HG02763 (cell line): ENCODE data around the gene MMEL1.

Source experiments
- ATAC-seq: cut with Tn5 transposase; IDR thresholded peaks from one replicate; pipeline ENCODE4 v1.9.1; 2021; ENCODE audit warnings: mild to moderate bottlenecking, moderate library complexity; ENCODE audit not compliant: unreplicated experiment

MMEL1 gene

DNA sequence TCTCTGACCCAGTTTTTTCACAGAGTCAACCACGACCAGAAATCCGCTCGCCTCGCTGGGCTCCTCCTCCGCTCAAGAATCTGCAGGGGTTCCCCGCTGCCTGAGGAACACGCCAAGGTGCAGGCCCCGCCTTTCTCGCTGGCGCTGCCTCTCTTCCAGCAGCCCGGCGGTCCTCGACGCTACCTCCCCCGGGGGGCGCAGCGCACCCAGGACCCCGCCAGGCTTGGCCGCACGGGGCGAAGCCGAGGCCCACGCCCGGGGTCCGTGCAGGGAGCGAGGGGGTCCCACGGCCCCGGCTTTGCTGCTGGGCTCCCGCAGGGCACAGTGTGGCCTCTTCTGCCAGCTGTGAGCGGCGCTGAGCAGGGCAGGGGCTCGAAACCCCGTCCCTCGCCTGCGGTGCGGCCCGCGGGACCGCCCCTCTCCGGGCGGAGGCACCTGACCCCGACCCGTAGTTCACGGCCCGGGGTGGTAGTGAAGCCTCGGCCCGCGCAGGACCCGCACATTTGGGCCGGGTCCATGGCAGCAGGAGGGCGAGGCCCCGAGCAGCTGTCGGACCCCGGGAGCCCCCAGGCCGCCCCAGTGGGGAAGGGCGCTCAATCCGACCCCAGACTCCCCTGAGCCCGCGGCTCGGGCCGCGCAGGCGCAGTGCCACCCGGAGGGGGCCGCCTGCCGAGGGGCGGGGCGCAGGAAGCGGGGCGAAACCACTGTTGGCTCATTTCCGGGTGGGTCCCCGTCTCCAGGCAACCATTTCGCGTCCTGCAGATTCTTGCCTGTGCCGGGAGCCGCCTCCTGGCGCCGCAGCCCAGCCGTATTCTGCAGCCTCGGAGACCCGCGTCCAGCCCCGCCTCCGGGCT, 10.0 kb upstream of the MMEL1 start:
- ATAC-seq = peak; percentile 74

DNA sequence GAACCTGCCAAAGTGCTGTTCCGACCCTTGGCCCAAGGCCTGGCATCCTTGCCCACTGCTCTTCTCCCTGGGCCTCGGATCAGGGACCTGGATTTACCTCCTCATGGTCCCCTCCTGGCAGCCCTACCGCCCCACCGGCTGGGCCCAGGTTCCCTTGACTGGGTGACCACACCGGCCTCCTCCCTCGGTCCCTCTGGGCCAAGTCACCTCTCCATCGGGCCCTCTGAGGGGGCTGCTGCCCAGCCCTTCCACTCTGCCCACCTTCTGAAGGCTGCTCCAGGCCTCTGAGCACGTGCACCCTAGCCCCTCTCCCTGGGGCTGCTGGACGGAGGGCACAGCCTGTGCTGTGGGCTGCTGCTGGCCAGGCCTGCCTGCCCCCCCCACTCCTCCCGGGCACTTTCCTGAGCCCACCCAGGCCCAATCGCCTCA, 9.3 kb upstream of the MMEL1 start:
- no peak for ATAC-seq

DNA sequence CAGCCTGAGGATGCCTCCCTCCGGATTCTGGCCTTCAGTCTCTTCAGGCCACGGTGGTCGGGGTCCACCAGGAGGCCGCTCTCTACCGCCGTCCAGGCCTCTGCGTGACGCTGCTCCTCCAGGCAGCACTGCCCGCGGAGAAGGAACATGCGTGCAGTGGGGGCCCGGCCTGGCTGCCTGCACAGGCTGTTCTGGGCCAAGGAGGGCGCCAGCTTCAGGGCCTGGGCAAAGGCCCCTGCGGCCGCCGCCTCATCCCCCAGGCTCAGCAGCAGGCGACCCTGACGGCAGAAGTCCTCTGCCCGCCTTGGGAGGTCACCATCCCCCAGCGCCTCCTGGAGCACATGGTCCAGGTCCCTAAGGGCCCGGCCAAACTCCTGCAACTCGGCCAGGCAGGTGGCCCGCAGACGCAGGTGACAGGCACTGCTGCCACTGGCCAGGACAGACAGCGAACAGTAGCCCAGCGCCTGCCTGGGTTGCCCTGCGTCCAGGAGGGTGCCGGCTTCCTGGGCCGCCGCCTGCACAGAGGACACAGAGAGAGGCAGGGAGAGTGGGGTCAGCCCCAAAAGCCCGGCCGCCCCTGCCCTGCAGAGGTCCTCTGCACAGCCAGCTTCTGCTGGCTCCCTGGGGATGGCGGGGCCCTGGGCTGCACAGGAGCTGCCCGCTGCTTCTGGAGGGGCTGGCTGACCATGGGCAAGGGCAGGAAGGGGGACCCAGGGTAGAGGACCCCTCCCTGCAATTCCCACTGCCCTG, 8.7 kb upstream of the MMEL1 start:
- ATAC-seq = no peak

DNA sequence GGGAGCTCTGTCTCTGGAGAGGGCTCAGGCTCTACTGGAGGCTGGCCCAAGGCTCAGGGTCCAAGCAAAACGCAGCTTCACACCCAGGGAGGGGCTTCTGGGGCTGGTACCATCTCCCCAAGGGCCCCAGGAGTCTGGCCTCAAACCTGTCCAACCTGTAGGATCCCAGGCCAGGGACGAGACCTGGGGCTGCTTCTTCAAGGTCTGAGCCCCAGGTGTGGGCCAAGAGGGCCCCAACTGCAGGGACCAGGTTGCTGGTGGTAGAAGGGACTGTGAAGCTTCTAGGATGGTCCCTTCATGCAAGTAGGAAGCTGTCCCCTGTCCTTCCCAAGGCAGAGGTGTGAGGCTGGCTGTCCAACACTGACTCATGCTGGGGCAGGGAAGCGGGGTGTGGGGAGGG, 7.8 kb upstream of the MMEL1 start:
- ATAC-seq = no peak

DNA sequence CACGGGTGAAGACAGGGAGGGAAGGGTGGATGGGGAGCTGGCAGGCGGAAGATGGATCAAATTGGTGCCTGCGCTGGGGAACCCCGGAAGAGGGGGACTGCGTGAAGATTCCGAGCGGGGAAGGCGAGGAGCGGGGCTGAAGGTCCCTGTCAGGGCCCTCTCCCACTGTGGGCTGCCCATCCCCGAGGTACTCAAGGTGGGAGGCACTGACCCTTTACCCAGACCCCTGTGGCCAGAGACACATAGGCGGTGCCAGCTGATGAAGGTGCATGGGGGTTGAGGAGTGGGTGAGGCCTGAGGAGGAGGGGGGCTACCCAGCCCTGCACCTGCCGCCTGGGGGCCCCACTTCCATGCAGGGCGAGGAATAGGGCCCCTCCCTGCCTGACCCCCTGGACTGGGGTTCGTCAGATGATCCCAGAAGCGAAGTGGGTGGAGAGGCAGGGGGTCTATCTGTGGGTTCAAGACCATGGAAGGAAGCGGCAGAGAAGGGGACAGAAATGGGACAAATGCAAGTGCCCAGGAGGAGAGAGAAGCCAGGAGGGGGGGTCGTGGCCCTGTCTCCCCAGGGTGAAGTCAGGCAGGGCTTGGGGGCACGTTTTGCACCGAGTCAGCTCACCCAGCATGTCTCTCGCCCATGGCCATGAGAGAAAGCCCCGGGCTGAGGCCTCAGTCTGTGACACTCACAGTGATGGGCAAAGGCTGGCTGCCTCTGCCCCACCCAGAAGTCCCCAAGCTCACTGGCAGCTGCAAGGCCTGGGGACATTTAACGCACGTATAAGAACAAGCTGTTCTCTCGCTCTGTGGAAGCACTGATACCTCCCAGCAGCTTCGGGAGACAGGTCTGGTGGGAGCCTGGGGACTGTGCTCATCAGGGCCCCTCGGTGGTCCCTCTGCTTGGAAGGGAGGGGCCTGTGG, 7.0 kb upstream of the MMEL1 start:
- ATAC-seq = no peak

DNA sequence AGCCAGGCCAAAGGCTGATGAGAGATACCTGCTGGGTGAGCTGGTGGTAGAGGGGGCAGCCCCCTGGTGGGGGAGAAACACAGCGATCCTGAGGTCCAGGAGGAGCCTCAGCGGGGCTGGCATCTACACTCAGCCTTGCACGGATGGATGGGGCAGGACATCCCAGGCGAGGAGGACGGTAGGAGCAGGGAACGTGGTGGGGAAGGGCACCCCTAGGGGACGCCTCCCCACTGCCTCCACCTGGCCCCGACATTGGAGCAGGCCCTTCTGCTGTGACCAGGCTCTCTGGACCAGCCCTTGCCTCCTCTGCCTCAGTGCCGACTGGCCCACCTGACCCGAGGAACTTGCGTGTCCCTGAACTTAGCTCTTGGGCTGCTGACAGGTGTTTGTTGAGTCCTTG, 6.4 kb upstream of the MMEL1 start:
- ATAC-seq = no peak

DNA sequence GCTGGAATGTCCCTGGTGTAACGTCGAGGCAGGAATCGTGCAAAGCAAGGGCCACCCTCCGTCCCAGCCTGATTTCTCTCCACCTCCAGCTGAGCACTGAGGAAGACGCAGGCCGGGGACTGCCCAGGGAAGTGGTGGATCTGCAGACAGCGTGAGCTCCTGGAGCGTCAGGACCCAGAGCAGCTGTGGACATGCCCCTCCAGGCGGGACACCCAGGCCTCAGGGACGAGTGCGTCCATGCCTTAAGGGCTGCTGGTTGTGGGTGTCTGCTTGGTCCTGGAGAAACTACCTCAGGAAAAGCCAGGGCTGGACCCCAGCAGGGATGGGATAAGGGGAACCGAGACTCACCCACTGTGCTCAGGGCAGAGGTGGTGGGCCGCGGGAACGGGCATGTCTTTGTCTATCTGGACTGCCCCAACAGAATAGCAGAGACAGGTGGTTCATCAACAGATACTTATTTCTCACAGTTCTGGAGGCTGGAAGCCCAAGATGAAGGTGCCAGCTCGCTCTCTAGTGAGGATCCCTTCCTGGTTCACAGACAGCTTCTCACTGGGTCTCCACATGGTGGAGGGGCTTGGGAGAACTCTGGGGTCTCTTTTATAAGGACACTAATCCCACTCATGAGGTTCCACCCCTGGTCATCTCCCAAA, 5.8 kb upstream of the MMEL1 start:
- ATAC-seq = no peak

DNA sequence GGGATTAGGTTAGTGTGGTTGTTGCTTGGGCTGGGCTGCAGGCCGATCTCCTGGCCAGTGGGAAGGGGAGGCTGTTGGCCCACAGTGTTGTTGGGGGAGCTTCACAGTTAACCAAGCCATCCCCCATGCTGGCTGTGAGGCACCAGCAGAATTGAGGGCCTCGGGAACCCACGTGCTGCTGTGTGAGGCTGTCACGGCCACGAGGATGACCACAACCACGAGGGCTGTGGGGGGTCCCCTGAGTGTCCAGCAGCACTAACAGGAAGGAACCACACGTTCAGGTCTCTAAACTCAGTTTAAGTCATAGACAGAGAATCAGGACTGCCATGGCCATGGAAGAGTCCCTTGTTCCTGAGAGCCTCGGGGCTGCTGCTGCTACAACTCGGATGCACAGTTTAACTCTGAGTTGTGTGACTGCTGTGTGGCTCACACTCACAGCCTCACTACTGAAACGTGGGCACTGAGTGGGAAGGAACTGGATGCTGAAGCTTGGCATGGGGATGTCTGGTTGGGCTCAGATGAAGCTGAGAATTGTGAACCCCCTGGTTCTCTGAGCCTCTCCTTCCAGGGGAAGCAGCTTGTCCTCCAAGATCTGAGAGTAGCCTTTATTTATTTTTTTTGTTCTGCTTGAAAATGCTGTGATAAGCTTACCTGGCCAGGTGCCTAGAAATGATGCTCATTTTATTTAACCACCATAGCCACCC, 4.8 kb upstream of the MMEL1 start:
- no peak for ATAC-seq

DNA sequence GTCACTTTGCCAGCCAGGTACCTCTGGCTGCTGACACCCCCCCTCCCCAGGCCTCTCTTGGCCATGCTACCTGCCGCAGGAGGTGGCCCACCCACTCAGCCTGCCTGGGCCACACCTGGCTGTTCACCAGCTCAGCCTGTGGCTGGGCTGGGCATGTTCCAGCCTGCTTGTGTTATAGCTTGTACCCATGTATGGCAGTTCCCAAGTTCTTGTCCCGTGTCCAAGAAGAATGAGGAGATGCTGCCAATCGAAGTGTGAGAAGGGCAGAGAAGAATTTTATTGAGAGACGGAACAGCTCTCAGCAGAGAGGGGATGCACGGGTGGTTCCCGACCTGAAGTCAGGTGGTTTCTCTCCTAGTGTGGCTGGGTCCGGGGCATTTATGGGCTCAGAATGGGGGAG, 3.9 kb upstream of the MMEL1 start:
- ATAC-seq = no peak

DNA sequence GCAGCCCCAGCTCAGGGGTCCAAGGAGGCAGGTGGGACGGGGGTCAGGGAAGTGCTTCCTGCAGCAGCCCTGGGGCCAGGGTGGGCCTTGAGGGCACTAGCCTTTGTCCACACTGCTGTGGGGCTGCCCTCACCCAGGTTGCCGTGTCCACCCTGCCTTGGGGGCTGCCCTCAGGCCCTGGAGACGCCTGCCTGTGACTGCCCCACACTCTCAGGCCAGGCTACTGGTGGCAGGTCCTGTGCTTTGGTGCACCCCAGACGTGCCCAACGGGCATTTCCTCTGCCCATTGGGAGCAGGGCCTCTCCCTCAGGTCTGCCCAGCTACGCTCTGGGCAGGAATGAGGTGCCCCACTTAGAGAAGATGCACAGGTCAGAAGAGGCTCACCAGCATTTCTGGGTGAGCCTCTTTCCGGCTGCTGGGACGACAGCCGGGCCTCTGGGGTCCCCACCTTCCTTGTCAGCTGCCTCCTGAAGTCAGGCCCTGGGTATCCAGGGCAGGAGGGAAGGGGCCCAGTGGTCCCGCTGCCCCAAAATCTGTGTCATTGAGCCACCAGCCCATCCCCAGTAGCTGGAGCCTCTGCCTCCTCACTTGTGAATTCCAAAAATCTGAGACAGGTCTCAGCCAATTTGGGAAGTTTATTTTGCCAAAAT, 2.7 kb upstream of the MMEL1 start:
- ATAC-seq = no peak

DNA sequence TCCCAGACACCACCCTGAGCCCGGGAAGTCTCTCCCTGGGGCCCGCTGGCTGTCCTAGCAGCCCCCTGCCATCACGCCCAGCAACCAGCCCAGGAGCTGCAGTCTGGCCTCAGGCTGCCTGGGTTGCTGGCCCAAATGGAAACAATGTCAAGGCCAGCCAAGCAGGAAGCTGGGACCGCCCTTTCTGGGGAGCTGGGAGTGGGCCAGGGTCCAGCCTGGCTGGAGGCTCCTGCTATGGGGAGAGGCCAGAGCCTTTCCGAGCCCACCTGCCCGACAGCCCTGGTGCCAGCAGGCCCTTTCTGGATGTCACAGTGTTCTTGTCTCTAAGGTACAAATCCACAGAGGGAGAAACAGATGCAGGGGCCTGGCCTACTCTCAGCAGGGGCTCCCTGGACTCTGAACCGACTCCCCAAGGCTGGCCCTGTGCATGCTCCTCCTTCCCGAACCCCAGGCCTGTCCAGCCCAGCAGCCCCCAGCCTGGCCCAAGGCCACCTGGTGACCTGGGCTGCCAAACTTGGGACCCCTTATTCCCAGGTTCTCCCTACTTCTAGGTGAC, 1.2 kb upstream of the MMEL1 start:
- no peak for ATAC-seq

DNA sequence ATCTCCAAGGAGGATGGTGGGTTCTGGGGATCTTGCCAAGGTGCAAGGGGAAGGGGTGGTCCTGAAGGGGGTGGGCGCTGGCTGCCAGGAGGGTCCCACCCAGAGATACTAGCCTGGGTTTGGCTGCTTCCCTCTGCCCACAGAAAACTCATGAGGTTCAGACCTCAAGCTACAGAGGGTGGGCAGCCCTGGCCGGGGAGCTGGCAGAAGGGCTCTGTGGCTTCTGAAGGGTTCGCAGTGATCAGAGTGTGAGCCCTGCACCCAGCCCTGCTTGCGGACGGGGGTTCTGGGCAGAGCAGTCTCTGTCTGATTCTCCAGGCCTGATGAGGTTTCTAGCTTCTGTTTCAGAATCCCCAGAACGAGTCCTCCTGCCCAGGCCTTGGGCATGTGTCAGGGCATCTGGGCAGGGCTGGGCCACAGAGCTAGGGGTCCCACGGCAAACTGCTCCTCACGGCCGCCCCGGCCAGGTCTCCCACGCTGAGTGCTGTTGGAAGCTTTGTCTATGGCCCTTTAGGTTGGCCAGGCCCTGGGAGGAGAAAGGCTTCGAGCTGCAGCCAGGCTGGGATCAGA, 635 bp upstream of the MMEL1 start:
- ATAC-seq = no peak

DNA sequence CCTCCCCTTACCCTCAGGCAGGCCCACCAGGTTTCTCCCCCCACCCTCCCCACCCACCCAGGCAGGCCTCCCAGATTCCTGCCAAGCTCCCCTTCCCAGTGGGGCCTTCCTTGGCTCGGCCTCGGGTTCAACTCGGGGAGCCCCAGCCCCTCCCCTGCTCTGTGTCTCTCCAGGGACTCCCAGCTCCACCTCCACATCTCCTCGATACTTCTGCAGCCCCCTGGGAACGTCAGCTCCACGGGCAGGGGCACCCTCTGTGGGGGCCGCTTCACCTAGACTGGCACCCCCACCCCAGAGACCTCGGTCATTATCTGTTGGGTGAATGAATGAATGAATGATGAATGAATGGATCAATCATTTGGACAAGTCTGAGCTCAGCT, 775 bp downstream of the MMEL1 start:
- no peak for ATAC-seq

DNA sequence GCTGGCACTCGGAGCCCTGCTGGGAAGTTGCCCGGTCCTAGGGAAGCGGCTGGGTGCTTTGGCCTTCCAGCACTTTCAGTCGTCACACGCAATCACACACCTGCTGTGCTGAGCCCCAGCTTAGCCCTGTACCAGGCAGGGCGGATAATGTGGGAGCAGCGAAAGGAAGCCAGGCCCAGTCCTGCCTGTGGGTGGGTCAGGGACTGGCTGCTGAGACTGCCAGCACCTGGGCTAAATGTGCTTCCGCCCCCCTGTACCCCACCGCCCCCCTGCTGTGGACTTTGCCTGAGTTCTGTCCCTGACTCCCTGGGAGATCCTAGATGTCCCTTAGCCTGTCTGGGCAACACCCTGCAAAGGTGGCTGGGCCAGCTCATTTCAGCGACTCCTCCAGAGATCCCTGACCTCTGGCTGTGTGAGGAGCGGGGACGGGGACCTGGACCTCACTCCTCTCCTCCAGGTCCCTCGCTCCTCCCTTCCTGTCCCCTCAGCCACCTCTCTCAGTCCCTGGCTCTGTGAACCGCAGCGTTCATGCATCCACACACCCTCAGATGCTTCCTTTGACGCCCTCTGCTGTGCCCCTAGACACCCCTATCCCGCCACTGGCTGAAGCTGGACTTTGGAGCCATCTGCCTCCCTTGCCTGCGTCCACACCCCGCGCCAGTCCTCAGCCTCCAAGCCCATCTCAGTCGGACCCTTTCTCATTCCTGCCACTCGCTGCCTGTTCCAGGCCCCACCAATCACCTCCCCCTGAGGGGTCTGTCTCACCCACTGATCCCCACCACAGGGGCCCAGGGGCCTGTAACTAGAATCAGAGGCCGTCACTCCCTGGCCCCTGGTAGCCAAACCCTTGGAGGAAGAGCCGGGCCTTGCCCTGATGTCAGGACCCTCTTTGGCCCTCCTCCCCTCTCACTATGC, 1.4 kb downstream of the MMEL1 start:
- ATAC-seq = no peak

DNA sequence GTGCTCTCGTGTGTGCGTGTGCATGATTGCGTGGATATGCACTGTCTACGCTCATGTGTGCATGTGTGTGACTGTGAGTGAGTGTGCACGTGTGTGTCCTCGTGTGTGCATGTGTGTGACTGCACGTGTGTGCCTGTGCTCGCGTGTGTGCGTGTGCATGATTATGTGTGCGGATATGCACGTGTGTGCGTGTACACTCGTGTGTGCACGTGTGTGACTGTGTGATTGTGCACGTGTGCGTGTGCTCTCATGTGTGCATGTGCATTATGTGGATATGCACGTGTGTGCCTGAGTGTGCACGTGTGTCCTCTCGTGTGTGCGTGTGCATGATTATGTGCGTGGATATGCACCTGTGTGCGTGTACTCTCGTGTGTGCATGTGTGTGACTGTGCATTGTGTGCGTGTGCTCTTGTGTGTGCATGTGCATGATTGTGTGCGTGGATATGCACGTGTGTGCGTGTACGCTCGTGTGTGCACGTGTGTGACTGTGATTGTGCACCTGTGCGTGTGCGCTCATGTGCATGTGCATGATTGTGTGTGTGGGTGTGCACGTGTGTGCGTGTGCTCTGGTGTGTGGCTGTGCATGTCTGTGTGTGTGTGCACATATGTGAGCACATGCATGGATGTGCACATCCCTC, 2.2 kb downstream of the MMEL1 start:
- ATAC-seq = no peak

DNA sequence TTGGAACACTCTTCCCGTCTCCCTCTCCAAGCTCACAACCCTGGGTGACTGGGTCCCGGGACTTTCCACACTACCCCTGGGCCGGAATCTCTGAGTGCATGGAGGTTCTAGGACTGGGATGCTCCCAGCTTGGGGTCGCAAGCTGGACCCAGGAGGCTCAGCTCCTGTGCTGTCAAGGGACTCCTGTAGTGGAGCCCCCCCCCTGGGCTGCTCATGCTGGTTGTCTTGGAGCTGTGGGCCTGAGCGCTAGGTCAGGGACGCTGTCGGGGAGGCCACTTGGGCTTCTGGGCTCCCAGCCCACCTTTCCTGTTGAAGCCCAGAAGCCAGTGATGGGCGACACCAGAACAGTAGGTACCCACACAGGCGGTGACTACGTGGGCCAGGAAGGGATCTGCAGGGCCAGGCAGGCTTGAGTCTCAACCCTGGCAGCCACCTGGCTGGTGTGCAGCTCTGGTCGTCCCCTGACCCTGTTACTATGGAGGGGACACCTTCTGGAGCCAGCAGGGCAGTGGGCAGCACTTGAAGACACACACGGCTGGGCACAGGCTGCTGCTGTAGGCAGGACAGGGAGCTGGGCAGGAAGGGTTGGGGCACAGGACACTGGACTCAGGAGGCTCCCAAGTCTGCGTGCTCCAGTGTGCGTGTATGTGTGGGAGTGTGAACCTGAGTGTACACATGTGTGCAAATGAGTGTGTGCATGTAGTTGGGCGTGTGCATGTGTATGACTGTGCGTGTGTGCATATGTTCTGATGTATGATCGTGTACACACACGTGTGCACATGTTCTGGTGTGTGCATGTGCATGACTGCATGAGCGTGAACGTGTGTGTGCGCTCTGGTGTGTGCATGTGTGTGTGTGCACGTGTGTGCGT, 3.0 kb downstream of the MMEL1 start:
- no peak for ATAC-seq
